HG03045 (cell line): ENCODE measurements around the gene METTL9.
"Not testable (repeated sequence)": the region's sequence is repeated elsewhere in the genome, so short reads cannot be mapped to it uniquely, and the experiment has no call there.

Experiments
- ATAC-seq: cut with Tn5 transposase; IDR thresholded peaks from one replicate; pipeline ENCODE4 v1.9.1; 2021; ENCODE audit warnings: mild to moderate bottlenecking, moderate library complexity; ENCODE audit not compliant: unreplicated experiment

METTL9 gene

DNA sequence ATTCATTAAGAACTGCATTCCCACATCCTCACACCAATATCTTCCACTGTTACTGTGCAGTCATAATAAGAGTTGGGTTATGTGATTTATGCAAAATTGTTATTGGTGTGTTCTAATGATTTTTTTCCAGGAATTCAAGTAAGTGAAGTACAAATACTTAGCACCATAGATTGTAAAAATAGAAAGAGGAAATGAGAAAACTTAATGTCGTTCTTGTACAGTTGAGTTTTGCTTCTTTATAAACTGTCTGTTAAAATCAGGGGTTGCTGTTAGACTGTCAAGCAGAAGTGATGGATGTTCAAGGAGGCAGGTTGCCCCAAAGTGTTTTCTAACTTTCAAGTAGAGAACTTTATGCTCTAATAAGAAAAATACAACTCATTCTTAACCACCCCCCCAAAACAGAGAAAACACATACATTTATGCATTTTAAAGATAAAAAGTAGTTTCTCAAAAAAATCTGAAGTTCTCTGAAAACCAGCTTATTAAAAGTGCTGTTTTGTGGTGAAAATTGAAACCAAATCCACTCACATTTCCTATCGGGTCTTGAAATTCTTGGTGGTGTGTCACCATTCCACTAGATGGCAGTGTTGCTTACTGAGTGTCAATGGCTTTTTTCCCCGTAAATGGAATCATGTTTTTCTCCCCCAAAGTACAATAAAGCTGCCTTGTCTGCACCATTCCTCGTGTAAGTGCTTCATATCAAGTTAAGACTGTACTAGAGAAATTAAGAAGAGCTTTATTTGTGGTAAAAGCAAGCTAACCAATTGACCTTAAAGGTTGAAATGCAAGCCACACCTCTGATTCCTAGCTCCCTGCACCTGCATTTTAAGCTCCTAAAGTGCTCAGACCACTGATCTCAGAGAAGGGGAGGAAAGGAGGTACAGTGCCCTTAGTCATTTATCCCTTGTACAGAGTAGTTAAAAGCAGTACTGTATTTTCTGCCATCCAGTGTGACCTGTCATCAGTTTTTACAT is 57.7 kb downstream of the METTL9 start:
- no peak for ATAC-seq

DNA sequence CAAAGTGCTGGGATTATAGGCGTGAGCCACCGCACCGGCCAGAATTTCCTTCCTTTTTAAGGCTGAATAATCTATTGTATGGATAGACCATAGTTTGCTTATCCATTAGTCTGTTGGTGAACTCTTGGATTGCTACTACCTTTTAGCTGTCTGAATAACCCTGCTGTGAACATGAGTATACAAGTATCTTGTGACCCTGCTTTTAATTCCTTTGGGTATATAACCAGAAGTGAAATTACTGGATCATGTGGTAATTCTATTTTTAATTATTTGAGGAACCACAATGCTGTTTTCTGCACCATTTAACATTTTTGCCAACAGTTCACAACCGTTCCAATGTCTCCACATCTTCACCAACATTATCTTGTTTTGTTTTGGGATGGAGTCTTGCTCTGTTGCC is 59.7 kb downstream of the METTL9 start:
- ATAC-seq: no peak

DNA sequence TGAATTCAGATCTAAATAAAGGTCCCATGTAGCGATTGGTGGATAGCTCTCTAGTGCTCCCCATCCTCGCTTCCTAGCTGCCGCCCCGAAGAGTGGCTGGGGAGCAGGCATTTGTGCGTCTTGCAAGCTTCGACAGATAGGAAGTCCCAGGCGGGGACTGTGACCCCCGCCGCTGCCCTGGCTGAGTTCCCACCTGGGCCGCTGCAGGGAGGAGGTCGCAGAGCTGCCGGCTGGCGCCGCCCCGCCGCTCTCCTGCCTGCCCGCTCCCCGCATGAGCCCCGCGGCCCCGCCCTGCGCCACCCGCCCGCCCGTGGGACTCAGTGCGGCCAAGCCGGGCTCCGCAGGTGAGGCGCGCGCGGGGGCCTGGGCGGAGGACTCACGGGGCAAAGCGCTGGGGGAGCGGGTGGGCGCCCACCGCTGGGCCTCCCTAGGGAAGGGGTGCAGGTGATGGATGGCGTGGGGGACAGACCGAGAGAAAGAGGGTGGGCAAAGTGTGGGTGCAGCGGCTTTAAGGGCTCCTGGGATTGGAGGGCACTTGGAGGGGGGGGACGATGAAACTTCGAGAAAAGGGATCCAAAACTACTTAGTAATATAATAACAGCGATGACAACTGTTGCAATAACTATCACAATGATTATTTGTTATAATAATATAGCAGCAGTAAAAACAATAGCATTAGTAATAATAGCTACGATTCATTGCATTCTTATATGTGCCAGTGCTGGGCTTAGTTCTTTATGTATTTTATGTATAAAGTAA is 64.7 kb downstream of the METTL9 start, which contains the start of gene OTOA:
Gene OTOA, plus strand, starts transcription at position 80 of the 759 bp plus-strand sequence. CDS start 14,547 bp downstream, outside the sequence.
- ATAC-seq: no peak

- ATAC-seq: no peak
These were observed 65.6 kb downstream of the METTL9 start for GRCh38 chr16:21664801-21665492.

DNA sequence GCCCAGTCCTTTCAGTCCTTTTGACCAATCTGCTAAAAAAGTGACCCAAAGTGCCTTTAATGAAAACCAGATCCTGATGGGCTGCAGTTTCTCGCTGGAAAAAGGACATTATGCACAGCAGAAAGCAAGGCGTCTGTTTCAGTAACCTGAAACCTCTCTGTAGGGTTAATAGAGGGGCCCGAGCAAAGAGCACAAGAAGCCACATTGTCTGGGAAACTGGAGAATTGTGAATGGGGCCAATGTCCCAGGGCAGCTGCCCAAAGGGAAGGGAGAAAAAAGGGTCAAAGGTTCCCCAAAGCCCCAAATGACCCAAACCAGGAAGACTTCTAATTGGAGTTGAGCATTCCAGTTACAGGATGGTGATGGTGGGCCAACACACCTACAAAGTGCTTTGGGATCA is 67.4 kb downstream of the METTL9 start:
- ATAC-seq: no peak

DNA sequence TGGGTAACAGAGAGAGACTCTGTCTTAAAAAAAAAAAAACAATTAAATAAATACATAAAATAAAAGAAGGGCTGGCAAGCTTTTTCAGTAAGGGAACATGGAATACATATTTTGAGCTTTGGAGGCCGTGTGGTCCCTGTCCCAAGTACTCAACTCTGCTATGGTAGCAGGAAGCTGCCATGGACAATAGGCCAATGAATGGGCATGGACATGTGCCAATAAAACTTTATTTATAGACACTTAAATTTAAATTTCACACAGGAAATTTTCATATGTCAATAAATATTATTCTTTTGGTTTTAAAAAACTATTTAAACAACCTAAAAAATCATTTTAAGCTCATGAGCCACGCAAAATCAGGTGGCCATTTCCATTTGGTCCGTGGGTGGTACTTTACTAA is 68.2 kb downstream of the METTL9 start:
- no peak for ATAC-seq

DNA sequence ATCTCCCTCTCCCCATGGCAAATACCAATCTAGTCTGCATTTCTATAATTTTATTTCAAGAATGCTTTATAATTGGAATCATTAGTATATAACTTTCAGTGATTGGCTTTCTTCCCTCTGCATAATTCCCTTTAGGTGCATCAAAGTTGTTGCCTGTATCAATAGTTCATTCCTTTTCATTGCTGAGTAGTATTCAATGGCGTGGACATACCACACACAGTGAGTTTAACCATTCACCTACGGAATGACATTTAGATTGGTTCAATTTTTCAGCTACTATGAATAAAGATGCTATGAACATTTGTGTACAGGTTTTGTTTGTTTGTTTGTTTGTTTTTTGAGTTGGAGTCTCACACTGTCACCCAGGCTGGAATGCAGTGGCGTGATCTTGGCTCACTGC is 74.1 kb downstream of the METTL9 start:
- ATAC-seq: no peak

DNA sequence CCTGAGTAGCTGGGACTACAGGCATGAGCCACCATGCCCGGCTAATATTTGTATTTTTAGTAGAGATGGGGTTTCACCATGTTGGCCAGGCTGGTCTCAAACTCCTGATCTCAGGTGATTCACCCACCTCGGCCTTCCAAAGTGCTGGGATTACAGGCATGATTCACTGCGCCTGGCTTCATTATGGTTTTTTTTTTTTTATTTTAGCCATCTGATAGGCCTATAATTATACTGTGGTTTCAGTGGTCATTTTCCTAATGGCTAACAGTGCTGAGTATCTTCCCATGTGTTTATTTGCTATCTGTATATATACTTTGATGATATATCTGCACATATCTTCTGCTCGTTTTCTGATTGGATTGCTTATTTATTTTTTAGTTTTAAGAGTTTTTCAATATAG is 75.1 kb downstream of the METTL9 start:
- ATAC-seq: not testable (repeated sequence)

DNA sequence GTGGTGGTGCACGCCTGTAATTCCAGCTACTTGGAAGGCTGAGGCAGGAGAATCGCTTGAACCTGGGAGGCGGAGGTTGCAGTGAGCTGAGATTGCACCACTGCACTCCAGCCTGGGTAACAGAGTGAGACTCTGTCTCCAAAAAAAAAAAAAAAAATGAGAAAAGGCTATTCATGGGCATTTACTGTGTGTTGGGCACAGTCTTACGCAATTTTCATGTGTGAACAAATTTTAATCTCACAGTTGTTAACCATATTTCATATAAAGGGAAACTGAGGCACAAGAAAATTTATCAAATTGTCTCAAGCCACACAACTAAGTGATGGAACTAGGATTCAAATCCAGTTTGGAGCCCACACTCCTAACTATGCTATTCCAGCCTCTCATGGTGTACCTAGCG is 81.3 kb downstream of the METTL9 start:
- not testable (repeated sequence) for ATAC-seq

DNA sequence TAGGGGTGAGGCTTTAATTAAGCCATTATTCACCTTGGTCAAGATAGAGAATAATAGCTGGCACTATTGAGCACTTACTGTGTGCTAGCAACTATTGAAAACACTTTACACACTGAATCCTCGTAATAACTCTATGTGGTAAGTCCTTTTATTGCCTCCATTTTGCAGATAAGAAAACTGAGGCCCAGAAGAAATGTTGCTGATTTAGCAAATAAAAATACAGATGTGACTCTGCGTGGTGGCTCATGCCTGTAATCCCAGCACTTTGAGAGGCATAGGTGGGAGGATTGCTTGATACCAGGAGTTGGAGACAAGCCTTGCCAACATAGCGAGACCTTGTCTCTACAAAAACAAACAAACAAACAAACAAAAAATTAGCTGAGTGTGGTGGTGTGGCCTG is 83.8 kb downstream of the METTL9 start:
- ATAC-seq: no peak

DNA sequence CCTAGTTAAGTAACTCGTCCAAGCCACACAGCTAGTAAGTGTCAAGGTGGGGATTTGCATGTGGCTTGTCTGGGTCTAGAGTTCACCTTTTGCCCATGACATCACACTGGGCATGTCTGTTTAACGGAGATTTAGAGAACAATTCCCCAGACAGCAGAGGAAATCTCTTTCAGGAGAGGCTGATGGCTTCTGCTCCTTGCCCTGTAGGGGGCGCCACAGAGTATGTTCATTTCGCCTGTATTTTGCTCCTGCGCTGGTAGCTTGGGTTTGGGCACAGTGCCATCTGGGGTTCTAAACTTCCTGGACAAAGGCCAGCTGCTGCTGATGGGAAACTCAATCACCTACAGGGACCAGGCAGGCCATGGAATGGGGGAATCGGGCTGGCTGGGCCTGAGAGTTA is 84.8 kb downstream of the METTL9 start:
- ATAC-seq: no peak

DNA sequence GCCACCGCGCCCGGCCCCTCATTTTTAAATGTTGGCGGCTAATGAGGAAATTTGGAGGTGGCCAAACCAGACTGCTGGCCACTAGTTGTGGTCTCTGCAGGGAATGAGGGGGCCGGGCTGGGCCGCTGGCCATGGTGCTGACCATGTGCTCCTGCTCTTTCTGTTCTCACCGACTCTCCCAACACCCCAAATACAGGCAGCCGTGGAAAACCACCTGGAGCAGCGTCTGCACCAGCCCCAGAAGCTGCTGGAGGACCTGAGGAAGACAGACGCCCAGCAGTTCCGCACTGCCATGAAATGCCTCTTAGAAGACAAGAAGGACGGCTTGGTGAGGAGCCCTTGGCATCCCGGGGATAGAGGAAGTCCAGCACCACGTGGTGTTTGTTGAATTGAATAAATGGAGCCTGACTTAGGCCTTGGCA is 85.7 kb downstream of the METTL9 start:
- no peak for ATAC-seq

DNA sequence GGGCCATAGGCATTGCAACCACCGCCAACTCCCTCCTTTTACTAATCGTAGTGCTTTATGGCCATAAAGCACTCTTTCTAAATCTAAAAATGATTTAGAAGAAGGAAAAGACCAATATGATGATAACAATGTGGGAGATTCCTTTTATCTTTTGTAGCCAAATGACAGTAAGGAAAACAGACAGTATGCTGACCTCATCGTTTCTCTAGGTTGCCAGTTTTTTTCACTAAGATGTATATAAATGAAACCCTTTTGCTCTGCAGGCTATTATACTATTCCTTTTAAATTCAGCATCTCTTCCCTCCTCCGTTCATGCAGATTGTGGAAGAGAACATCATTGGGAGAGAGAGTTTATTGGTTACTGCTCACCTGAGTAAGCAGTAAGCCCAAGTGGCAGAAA is 89.7 kb downstream of the METTL9 start:
- no peak for ATAC-seq

GRCh38 chr16:21690967-21691366 is 91.6 kb downstream of the METTL9 start:
- ATAC-seq: not testable (repeated sequence)

GRCh38 chr16:21694609-21695008 is 95.2 kb downstream of the METTL9 start:
- ATAC-seq: no peak

DNA sequence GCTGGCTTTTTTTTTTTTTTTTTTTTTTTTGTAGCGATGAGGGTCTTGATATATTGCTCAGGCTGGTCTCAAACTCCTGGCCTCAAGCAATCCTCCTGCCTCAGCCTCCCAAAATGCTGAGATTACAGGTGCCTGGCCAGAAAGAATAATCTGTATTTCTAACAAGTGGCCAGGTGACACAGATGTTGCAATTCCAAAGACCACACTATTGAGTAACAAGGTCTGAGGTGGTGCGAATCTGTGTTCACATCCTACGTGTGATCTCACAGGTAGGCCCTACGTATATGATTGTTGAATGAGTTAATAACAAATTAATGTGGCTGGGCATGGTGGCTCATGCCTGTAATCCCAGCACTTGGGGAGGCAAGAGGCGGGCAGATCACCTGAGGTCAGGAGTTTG is 97.7 kb downstream of the METTL9 start:
- no peak for ATAC-seq

DNA sequence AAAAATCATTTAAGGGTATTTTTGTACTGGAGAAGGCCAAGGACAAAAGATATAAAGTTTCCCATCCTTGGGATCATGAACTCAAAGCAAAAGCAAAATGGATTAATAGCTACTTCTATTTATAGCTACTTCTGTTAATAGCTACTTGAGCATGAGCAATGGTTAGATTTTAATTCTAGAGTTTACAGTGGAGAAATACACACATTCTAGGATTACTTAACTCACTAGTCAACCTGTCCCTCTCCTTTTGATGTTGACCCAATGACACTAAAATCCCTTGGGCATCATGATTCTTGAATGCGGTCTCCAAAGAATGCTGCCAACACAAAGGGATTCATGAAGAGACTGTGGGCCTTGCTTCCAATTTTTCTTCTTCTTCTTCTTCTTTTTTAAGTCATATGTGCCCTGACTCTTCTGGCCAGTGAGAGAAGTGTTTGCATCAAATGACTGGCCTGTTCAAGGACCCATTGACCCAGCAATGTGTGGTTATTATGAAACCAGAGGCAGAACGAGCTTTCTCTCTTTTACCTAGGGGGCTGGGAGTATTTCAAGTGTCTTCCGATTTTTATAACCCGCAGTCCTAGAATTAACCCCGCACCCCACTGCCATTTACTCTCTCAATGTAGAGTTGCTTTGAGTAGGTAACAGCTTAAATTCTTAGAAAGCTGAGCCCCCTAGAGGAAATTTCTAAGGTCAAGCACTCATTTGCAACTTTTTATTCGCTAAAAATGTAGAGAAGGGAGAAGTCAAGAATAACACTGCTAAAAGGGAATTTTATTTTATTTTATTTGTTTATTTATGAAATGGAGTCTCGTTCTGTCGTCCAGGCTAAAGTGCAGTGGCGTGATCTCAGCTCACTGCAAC is 99.0 kb downstream of the METTL9 start:
- ATAC-seq: no peak

GRCh38 chr16:21701271-21701670 is 101.9 kb downstream of the METTL9 start:
- no peak for ATAC-seq

GRCh38 chr16:21702276-21702675 is 102.9 kb downstream of the METTL9 start:
- no peak for ATAC-seq

DNA sequence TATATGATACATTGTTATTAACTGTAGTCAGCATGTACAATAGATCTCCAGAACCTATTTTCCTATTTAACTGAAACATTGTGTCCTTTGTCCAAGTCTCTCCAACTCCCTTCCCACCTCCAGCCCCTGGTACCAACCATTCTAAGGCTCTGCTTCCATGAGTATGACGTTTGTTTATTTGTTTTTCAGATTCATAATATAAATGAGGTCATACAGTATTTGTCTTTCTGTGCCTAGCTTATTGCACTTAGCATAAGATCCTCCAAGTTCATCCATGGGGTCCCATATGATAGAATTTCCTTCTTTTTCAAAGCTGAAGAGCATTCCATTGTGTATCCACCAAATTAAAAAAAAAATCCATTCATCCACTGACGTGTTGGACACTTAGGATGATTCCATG is 103.8 kb downstream of the METTL9 start:
- no peak for ATAC-seq
